B cell (primary cell): Measurements from ENCODE around the gene SLC30A7.
"Not testable (repeated sequence)": the region's sequence is repeated elsewhere in the genome, so short reads cannot be mapped to it uniquely, and the experiment has no call there.

Source experiments
- CTCF ChIP-seq: fragments of 200-600 bp; IDR thresholded peaks from one replicate; pipeline ENCODE4 v1.8.0; 2022; ENCODE audit warnings: antibody characterized with exemption, mild to moderate bottlenecking
- EZH2 ChIP-seq: IDR thresholded peaks from 2 replicates; pipeline ENCODE4 v1.6.1; 2012; ENCODE audit warnings: borderline replicate concordance, low read depth, mild to moderate bottlenecking, moderate library complexity, low read length; ENCODE audit not compliant: insufficient read depth, poor library complexity, severe bottlenecking

DNA sequence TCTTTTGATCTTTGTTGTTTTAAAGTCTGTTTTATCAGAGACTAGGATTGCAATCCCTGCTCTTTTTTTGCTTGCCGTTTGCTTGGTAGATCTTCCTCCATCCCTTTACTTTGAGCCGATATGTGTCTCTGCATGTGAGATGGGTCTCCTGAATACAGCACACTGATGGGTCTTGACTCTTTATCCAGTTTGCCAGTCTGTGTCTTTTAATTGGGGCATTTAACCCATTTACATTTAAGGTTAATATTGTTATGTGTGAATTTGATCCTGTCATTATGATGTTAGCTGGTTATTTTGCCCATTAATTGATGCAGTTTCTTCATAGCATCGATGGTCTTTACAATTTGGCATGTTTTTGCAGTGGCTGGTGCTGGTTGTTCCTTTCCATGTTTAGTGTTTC is 51.9 kb downstream of the SLC30A7 start:
- TF ChIP-seq CTCF, EZH2: not testable (repeated sequence)
